ENCODE results near the gene CDH4. TPM values are rescaled to one million over a fixed set of nuclear protein-coding genes. Genes with fewer than 3 reads are reported as not detected.

CDH4 gene
- total RNA-seq, 1 donor from 2014 or later, result 0.99 TPM

GRCh38 chr20:61839223-61839911 lies 587.3 kb downstream of the CDH4 start:
- DNase-seq (ENCODE audit: low spot score), result no peak
- Mint-ChIP-seq H3K4me1 (ENCODE audit: low read depth) (no peaks in the 10 kb centered on the region), H3K27ac (ENCODE audit: unreplicated experiment) (no peak overlapping the region), H3K36me3 (ENCODE audit: low read depth) (no peaks in the 10 kb centered on the region), H3K4me3 (ENCODE audit: unreplicated experiment) (no peak overlapping the region), H3K9me3 (ENCODE audit: low read depth) (no peaks in the 10 kb centered on the region), H3K27me3 (ENCODE audit: low read depth) (peaks cover 7% of the 10 kb centered on the region)
- no peak for TF ChIP-seq CTCF (IDR thresholded peaks at IDR 0.05)

- TF ChIP-seq CTCF (IDR thresholded peaks at IDR 0.05), result no peak
- Mint-ChIP-seq H3K36me3 (ENCODE audit: low read depth) (no peaks in the 10 kb centered on the region), H3K27ac (ENCODE audit: unreplicated experiment) (no peak overlapping the region)
Observed at GRCh38 chr20:61839912-61840778, 588.1 kb downstream of the CDH4 start.

GRCh38 chr20:61840779-61841455 lies 588.9 kb downstream of the CDH4 start:
- H3K4me1 Mint-ChIP-seq (ENCODE audit: low read depth), result no peaks in the 10 kb centered on the region
- H3K27ac Mint-ChIP-seq (ENCODE audit: unreplicated experiment), result no peak overlapping the region
- no peaks in the 10 kb centered on the region for H3K9me3 Mint-ChIP-seq (ENCODE audit: low read depth)
- no peak overlapping the region for H3K4me3 Mint-ChIP-seq (ENCODE audit: unreplicated experiment)
- peak; percentile 73 for DNase-seq (ENCODE audit: low spot score)
- no peak for TF ChIP-seq CTCF (IDR thresholded peaks at IDR 0.05)
- H3K36me3 Mint-ChIP-seq (ENCODE audit: low read depth), result no peaks in the 10 kb centered on the region
- peaks cover 11% of the 10 kb centered on the region for H3K27me3 Mint-ChIP-seq (ENCODE audit: low read depth)

More at GRCh38 chr20:61839912-61840778, 588.1 kb downstream of the CDH4 start:
- H3K9me3 Mint-ChIP-seq (ENCODE audit: low read depth), result no peaks in the 10 kb centered on the region
- peak; percentile 54 for DNase-seq (ENCODE audit: low spot score)
- no peak overlapping the region for H3K4me3 Mint-ChIP-seq (ENCODE audit: unreplicated experiment)
- H3K4me1 Mint-ChIP-seq (ENCODE audit: low read depth), result no peaks in the 10 kb centered on the region
- H3K27me3 Mint-ChIP-seq (ENCODE audit: low read depth), result peaks cover 9% of the 10 kb centered on the region

- no peak overlapping the region for H3K4me3 Mint-ChIP-seq (ENCODE audit: unreplicated experiment)
- H3K27ac Mint-ChIP-seq (ENCODE audit: unreplicated experiment), result no peak overlapping the region
- DNase-seq (ENCODE audit: low spot score), result peak; percentile 71
- H3K27me3 Mint-ChIP-seq (ENCODE audit: low read depth), result peaks cover 13% of the 10 kb centered on the region
- H3K4me1 Mint-ChIP-seq (ENCODE audit: low read depth), result no peaks in the 10 kb centered on the region
- H3K9me3 Mint-ChIP-seq (ENCODE audit: low read depth), result no peaks in the 10 kb centered on the region
- no peaks in the 10 kb centered on the region for H3K36me3 Mint-ChIP-seq (ENCODE audit: low read depth)
- TF ChIP-seq CTCF (IDR thresholded peaks at IDR 0.05), result no peak
Observed at GRCh38 chr20:61841551-61841950, 589.5 kb downstream of the CDH4 start.

GRCh38 chr20:61841966-61842365 lies 589.9 kb downstream of the CDH4 start:
- H3K27me3 Mint-ChIP-seq (ENCODE audit: low read depth), result peaks cover 9% of the 10 kb centered on the region
- no peaks in the 10 kb centered on the region for H3K4me1 Mint-ChIP-seq (ENCODE audit: low read depth)
- no peak for TF ChIP-seq CTCF (IDR thresholded peaks at IDR 0.05)
- no peaks in the 10 kb centered on the region for H3K36me3 Mint-ChIP-seq (ENCODE audit: low read depth)
- no peak overlapping the region for H3K27ac Mint-ChIP-seq (ENCODE audit: unreplicated experiment)
- peak; percentile 33 for DNase-seq (ENCODE audit: low spot score)
- no peak overlapping the region for H3K4me3 Mint-ChIP-seq (ENCODE audit: unreplicated experiment)
- no peaks in the 10 kb centered on the region for H3K9me3 Mint-ChIP-seq (ENCODE audit: low read depth)
